Stimulated activated CD4-positive, alpha-beta T cell treated with anti-CD3 and anti-CD28 coated beads, Interleukin-12 subunit alpha, Interleukin-12 subunit beta, amount 100 ng/mL, for 48 hours (primary cell): Measurements from ENCODE around the gene DPF1.

Source experiments
- DNase-seq, 3 donors: peaks; one replicate each; pipeline ENCODE4 v3.0.0-alpha.2; 2020; ENCODE audit warnings: low read depth in 2 of 3, low spot score in 1 of 3

DPF1 gene

GRCh38 chr19:38168637-38169036 lies 55.4 kb downstream of the DPF1 start:
- DNase-seq = no peak

GRCh38 chr19:38165335-38165734 lies 58.7 kb downstream of the DPF1 start:
- DNase-seq = no peak

- DNase-seq = no peak
Measured at GRCh38 chr19:38164526-38164925, 59.5 kb downstream of the DPF1 start.

- DNase-seq = no peak
Measured at GRCh38 chr19:38163419-38164290, 60.4 kb downstream of the DPF1 start.

GRCh38 chr19:38162632-38163031 lies 61.4 kb downstream of the DPF1 start:
- no peak for DNase-seq

GRCh38 chr19:38162094-38162493 lies 61.9 kb downstream of the DPF1 start:
- DNase-seq = no peak
